Measurements from ENCODE around the gene NR5A2.
A peak's percentile ranks its signal among the peaks of the same experiment; 100 is the strongest.

Gene NR5A2

GRCh38 chr1:200034761-200035396 lies 7.4 kb downstream of the NR5A2 start:
- no peak for TF ChIP-seq CTCF (IDR thresholded peaks at IDR 0.05; ENCODE audit: extremely low read depth, insufficient read depth, missing control alignments)
- in situ Hi-C loops (cut with MboI; ENCODE audit: low pct_unique_long_range_greater_than_20kb, low sequenced_read_pairs, unreplicated experiment) = no loop called here
- DNase-seq (ENCODE audit: low spot score) = no peak

- no peak for TF ChIP-seq CTCF (IDR thresholded peaks at IDR 0.05; ENCODE audit: extremely low read depth, insufficient read depth, missing control alignments)
- in situ Hi-C loops (cut with MboI; ENCODE audit: low pct_unique_long_range_greater_than_20kb, low sequenced_read_pairs, unreplicated experiment) = no loop called here
- DNase-seq (ENCODE audit: low spot score) = no peak
These were observed 8.0 kb downstream of the NR5A2 start for GRCh38 chr1:200035397-200035955.

GRCh38 chr1:200035956-200036618 lies 8.6 kb downstream of the NR5A2 start:
- in situ Hi-C loops (cut with MboI; ENCODE audit: low pct_unique_long_range_greater_than_20kb, low sequenced_read_pairs, unreplicated experiment) = no loop called here
- no peak for TF ChIP-seq CTCF (IDR thresholded peaks at IDR 0.05; ENCODE audit: extremely low read depth, insufficient read depth, missing control alignments)
- DNase-seq (ENCODE audit: low spot score) = peak; percentile 30

GRCh38 chr1:200036619-200037270 lies 9.2 kb downstream of the NR5A2 start:
- in situ Hi-C loops (cut with MboI; ENCODE audit: low pct_unique_long_range_greater_than_20kb, low sequenced_read_pairs, unreplicated experiment) = no loop called here
- no peak for DNase-seq (ENCODE audit: low spot score)
- no peak for TF ChIP-seq CTCF (IDR thresholded peaks at IDR 0.05; ENCODE audit: extremely low read depth, insufficient read depth, missing control alignments)

GRCh38 chr1:200037501-200037900 lies 10.0 kb downstream of the NR5A2 start:
- no peak for TF ChIP-seq CTCF (IDR thresholded peaks at IDR 0.05; ENCODE audit: extremely low read depth, insufficient read depth, missing control alignments)
- in situ Hi-C loops (cut with MboI; ENCODE audit: low pct_unique_long_range_greater_than_20kb, low sequenced_read_pairs, unreplicated experiment) = no loop called here
- no peak for DNase-seq (ENCODE audit: low spot score)

GRCh38 chr1:200037904-200038303 lies 10.4 kb downstream of the NR5A2 start:
- no peak for TF ChIP-seq CTCF (IDR thresholded peaks at IDR 0.05; ENCODE audit: extremely low read depth, insufficient read depth, missing control alignments)
- in situ Hi-C loops (cut with MboI; ENCODE audit: low pct_unique_long_range_greater_than_20kb, low sequenced_read_pairs, unreplicated experiment) = no loop called here
- peak; percentile 24 for DNase-seq (ENCODE audit: low spot score)
